MM.1S (cell line): Measurements from ENCODE around the gene TMTC1.

Experiments
- DNase-seq: peaks from one replicate; pipeline ENCODE4 v3.0.0-alpha.2; 2015
- H2AFZ ChIP-seq: fragments of 300-600 bp; sonication (generic); 2 replicates; pipeline ENCODE4 v1.6.0; 2016; ENCODE audit warnings: antibody characterized with exemption, low read length
- H3F3A ChIP-seq: fragments of 300-600 bp; sonication (generic); 2 replicates; pipeline ENCODE4 v1.6.1; 2016; ENCODE audit warnings: mild to moderate bottlenecking, antibody characterized with exemption, low read length, moderate library complexity, mixed read lengths; ENCODE audit not compliant: insufficient read depth
- H3K27ac ChIP-seq: fragments of 300-600 bp; sonication (generic); 2 replicates; pipeline ENCODE4 v1.5.1; 2016; ENCODE audit warnings: mild to moderate bottlenecking, low read length
- H3K27me3 ChIP-seq: fragments of 300-600 bp; sonication (generic); replicated peaks from 2 replicates; pipeline ENCODE4 v1.6.0; 2016; ENCODE audit warnings: low read length; ENCODE audit not compliant: insufficient read depth
- H3K36me3 ChIP-seq: fragments of 300-600 bp; sonication (generic); replicated peaks from 2 replicates; pipeline ENCODE4 v1.6.1; 2016; ENCODE audit warnings: mild to moderate bottlenecking, low read length, mixed read lengths; ENCODE audit not compliant: insufficient read depth
- H3K4me1 ChIP-seq: fragments of 300-600 bp; sonication (generic); 2 replicates; pipeline ENCODE4 v1.6.1; 2016; ENCODE audit warnings: low read length, mixed read lengths
- H3K4me2 ChIP-seq: fragments of 300-600 bp; sonication (generic); 2 replicates; pipeline ENCODE4 v1.6.0; 2016; ENCODE audit warnings: low read depth, low read length
- H3K4me3 ChIP-seq: fragments of 300-600 bp; sonication (generic); 2 replicates; pipeline ENCODE4 v1.5.1; 2016; ENCODE audit warnings: low read length, mixed read lengths
- H3K79me2 ChIP-seq: fragments of 300-600 bp; sonication (generic); 2 replicates; pipeline ENCODE4 v1.6.1; 2016; ENCODE audit warnings: mixed run types, low read length, mixed read lengths
- H3K9ac ChIP-seq: fragments of 300-600 bp; sonication (generic); 2 replicates; pipeline ENCODE4 v1.6.1; 2016; ENCODE audit warnings: low read length, mixed read lengths
- H3K9me2 ChIP-seq: fragments of 300-600 bp; sonication (generic); replicated peaks from 2 replicates; pipeline ENCODE4 v1.6.1; 2016; ENCODE audit warnings: mild to moderate bottlenecking, low read length, mixed read lengths; ENCODE audit not compliant: insufficient read depth
- H3K9me3 ChIP-seq: fragments of 300-600 bp; sonication (generic); replicated peaks from 2 replicates; pipeline ENCODE4 v1.6.1; 2016; ENCODE audit warnings: mild to moderate bottlenecking, low read length, mixed read lengths; ENCODE audit not compliant: insufficient read depth
- H4K20me1 ChIP-seq: fragments of 300-600 bp; sonication (generic); 2 replicates; pipeline ENCODE4 v1.6.1; 2016; ENCODE audit warnings: mild to moderate bottlenecking, low read length, moderate library complexity, mixed read lengths; ENCODE audit not compliant: insufficient read depth
- CTCF ChIP-seq: fragments of 300-600 bp; sonication (generic); IDR thresholded peaks from 2 replicates; pipeline ENCODE4 v1.5.1; 2016; ENCODE audit warnings: antibody characterized with exemption, low read length, mixed read lengths
- EZH2 ChIP-seq: fragments of 300-600 bp; sonication (generic); optimal IDR thresholded peaks from 2 replicates; pipeline ENCODE3; 2017; ENCODE audit warnings: low read depth, mild to moderate bottlenecking, antibody characterized with exemption, low read length, mixed read lengths
- EZH2phosphoT487 ChIP-seq: fragments of 300-600 bp; sonication (generic); IDR thresholded peaks from 2 replicates; pipeline ENCODE4 v1.6.1; 2018; ENCODE audit warnings: antibody characterized with exemption, low read length

Gene TMTC1

GRCh38 chr12:29451888-29452287 is 331.9 kb downstream of the TMTC1 start:
- TF ChIP-seq EZH2: no peak
- TF ChIP-seq CTCF: no peak
- TF ChIP-seq EZH2phosphoT487: no peak
- Histone ChIP-seq H4K20me1 (no peaks in the 10 kb centered on the region), H3F3A (no peaks in the 10 kb centered on the region)

More at GRCh38 chr12:29451888-29452287, 331.9 kb downstream of the TMTC1 start:
- Histone ChIP-seq H3K36me3 (no peaks in the 10 kb centered on the region), H3K79me2 (no peaks in the 10 kb centered on the region), H3K9me3 (no peaks in the 10 kb centered on the region), H3K4me1 (no peaks in the 10 kb centered on the region), H3K27me3 (no peaks in the 10 kb centered on the region), H2AFZ (no peak overlapping the region), H3K27ac (no peak overlapping the region), H3K4me3 (no peak overlapping the region), H3K9me2 (no peaks in the 10 kb centered on the region), H3K4me2 (no peak overlapping the region), H3K9ac (no peak overlapping the region)
- DNase-seq: no peak
